Upper lobe of right lung (tissue), 1 donor: ENCODE data around the gene ARSH. TPM values are rescaled to one million over a fixed set of nuclear protein-coding genes. Genes with fewer than 3 reads are reported as not detected.
"Not testable (repeated sequence)": the region's sequence is repeated elsewhere in the genome, so short reads cannot be mapped to it uniquely, and the experiment has no call there.

Experiments used
- ATAC-seq: fragments of 200-7000 bp; cut with Tn5 transposase; one replicate; pipeline ENCODE4 v1.9.1; 2020; ENCODE audit warnings: mild to moderate bottlenecking, moderate library complexity
- DNase-seq: peaks from one replicate; pipeline ENCODE4 v3.0.0-alpha.2; 2020
- H3K27ac ChIP-seq: fragments of 200-600 bp; one replicate; pipeline ENCODE4 v1.8.0; 2022
- H3K27me3 ChIP-seq: fragments of 200-600 bp; one replicate; pipeline ENCODE4 v1.8.0; 2022; ENCODE audit warnings: mild to moderate bottlenecking
- H3K36me3 ChIP-seq: fragments of 200-600 bp; one replicate; pipeline ENCODE4 v1.8.0; 2022
- H3K4me1 ChIP-seq: fragments of 200-600 bp; one replicate; pipeline ENCODE4 v1.8.0; 2022
- H3K4me3 ChIP-seq: fragments of 200-600 bp; one replicate; pipeline ENCODE4 v1.8.0; 2022; ENCODE audit warnings: mild to moderate bottlenecking
- H3K9me3 ChIP-seq: fragments of 200-600 bp; one replicate; pipeline ENCODE4 v1.8.0; 2022
- CTCF ChIP-seq: fragments of 200-600 bp; IDR thresholded peaks from one replicate; pipeline ENCODE4 v1.8.0; 2022; ENCODE audit warnings: antibody characterized with exemption
- intact Hi-C: fragments of 100-400 bp; cut with DNase I; formaldehyde crosslinking; loops from one replicate; pipeline ENCODE4 v1.11.0; 2022
- total RNA-seq: library from RNA; stranded (reverse); fragmentation: NEBNext Ultra II Directional; extraction: Animal tissue kit (Norgen Biotek cat#: 25700); gene quantifications from one replicate; pipeline ENCODE4 v1.2.1, GENCODE V29; 2021
- donor health status: DM: no; HTN: yes; CAD: no; lungs with severe emphysema.

The ARSH gene
- total RNA-seq, 1 donor from 2014 or later: not detected

GRCh38 chrX:3044671-3045070 is 38.3 kb downstream of the ARSH start:
- no peak overlapping the region for H3K27ac ChIP-seq
- no peaks in the 10 kb centered on the region for H3K27me3 ChIP-seq
- ATAC-seq: no peak

GRCh38 chrX:3046253-3047240 is 40.2 kb downstream of the ARSH start:
- H3K27ac ChIP-seq: no peak overlapping the region
- H3K36me3 ChIP-seq: no peaks in the 10 kb centered on the region
- no peaks in the 10 kb centered on the region for H3K9me3 ChIP-seq
- intact Hi-C loops: no loop called here
- no peaks in the 10 kb centered on the region for H3K4me1 ChIP-seq
- no peak for ATAC-seq
- DNase-seq: no peak
- TF ChIP-seq CTCF: no peak
- no peaks in the 10 kb centered on the region for H3K27me3 ChIP-seq
- no peak overlapping the region for H3K4me3 ChIP-seq

More at GRCh38 chrX:3044671-3045070, 38.3 kb downstream of the ARSH start:
- intact Hi-C loops: no loop called here
- no peaks in the 10 kb centered on the region for H3K36me3 ChIP-seq
- no peaks in the 10 kb centered on the region for H3K4me1 ChIP-seq
- DNase-seq: no peak
- TF ChIP-seq CTCF: no peak
- no peak overlapping the region for H3K4me3 ChIP-seq
- no peaks in the 10 kb centered on the region for H3K9me3 ChIP-seq

- H3K27me3 ChIP-seq, DNase-seq, H3K9me3 ChIP-seq, intact Hi-C loops, H3K36me3 ChIP-seq, H3K4me3 ChIP-seq, H3K27ac ChIP-seq, H3K4me1 ChIP-seq, ATAC-seq: not testable (repeated sequence)
These were observed 44.3 kb downstream of the ARSH start for GRCh38 chrX:3050523-3051175.

GRCh38 chrX:3052860-3053259 is 46.5 kb downstream of the ARSH start:
- Histone ChIP-seq H3K9me3 (no peaks in the 10 kb centered on the region), H3K36me3 (no peaks in the 10 kb centered on the region), H3K4me3 (no peak overlapping the region), H3K27ac (no peak overlapping the region), H3K27me3 (no peaks in the 10 kb centered on the region), H3K4me1 (no peaks in the 10 kb centered on the region)
- intact Hi-C loops: no loop called here
- TF ChIP-seq CTCF: no peak
- ATAC-seq: no peak
- no peak for DNase-seq

- Histone ChIP-seq H3K27me3 (no peaks in the 10 kb centered on the region), H3K9me3 (no peaks in the 10 kb centered on the region), H3K4me3 (no peak overlapping the region), H3K4me1 (no peaks in the 10 kb centered on the region), H3K27ac (no peak overlapping the region), H3K36me3 (no peaks in the 10 kb centered on the region)
- TF ChIP-seq CTCF: no peak
- ATAC-seq (no peak), DNase-seq (no peak)
- intact Hi-C loops: no loop called here
These were observed 60.2 kb downstream of the ARSH start for GRCh38 chrX:3066555-3066954.

GRCh38 chrX:3075959-3076358 is 69.6 kb downstream of the ARSH start:
- ATAC-seq (no peak), DNase-seq (no peak)
- no peak overlapping the region for H3K4me3 ChIP-seq
- no peak for TF ChIP-seq CTCF
- no peaks in the 10 kb centered on the region for H3K36me3 ChIP-seq
- H3K27ac ChIP-seq: no peak overlapping the region
- H3K9me3 ChIP-seq: no peaks in the 10 kb centered on the region
- no peaks in the 10 kb centered on the region for H3K27me3 ChIP-seq
- intact Hi-C loops: no loop called here
- no peaks in the 10 kb centered on the region for H3K4me1 ChIP-seq
